ENCODE data around the gene TRIM2. TPM values are rescaled to one million over a fixed set of nuclear protein-coding genes. Genes with fewer than 3 reads are reported as not detected.
A peak's percentile ranks its signal among the peaks of the same experiment; 100 is the strongest.

Gene TRIM2
- total RNA-seq, 4 donors from 2014 or later: 71.8 to 124 (median 95.3) TPM

GRCh38 chr4:153207567-153207966 lies 3.3 kb downstream of the TRIM2 start:
- no peaks in the 10 kb centered on the region for H3K36me3 ChIP-seq
- no peaks in the 10 kb centered on the region for H3K27me3 ChIP-seq
- 27% methylated on average over 7 of the region's 7 CpGs; no CpG with 5 or more reads in 1 of the 2 donors for WGBS, 2 donors (ENCODE audit: low coverage in 1 of 2)
- in situ Hi-C loops (cut with MboI; ENCODE audit: low pct_ligation_motif_present in 1 of 4, low pct_unique_long_range_greater_than_20kb in 1 of 4, low sequenced_read_pairs in 3 of 4): no loop called here
- intact Hi-C loops (cut with DNase I; ENCODE audit: low total_unique reads): no loop called here
- peak overlapping the region; percentile 76 to 88 (median 84) for H3K27ac ChIP-seq
- peaks cover 0 to 36% (median 18%) of the 10 kb centered on the region in 4 donors for H3K4me1 ChIP-seq
- no peaks in the 10 kb centered on the region for H3K9me3 ChIP-seq
- H3K4me3 ChIP-seq: peak overlapping the region in 1 of 4 donors; percentile 49
- TF ChIP-seq POLR2A (IDR thresholded peaks at IDR 0.05) (no peak), CTCF (IDR thresholded peaks at IDR 0.05) (peak; percentile 55 to 74 (median 60))
- DNase-seq: peak; percentile 70

- Histone ChIP-seq H3K27ac (peak overlapping the region in 2 of 4 donors; percentile 14 to 51), H3K9me3 (no peaks in the 10 kb centered on the region), H3K4me3 (no peak overlapping the region), H3K27me3 (no peaks in the 10 kb centered on the region), H3K36me3 (no peaks in the 10 kb centered on the region), H3K4me1 (peaks cover 0 to 28% (median 14%) of the 10 kb centered on the region in 4 donors)
- DNase-seq: no peak
- TF ChIP-seq CTCF (IDR thresholded peaks at IDR 0.05) (no peak), POLR2AphosphoS5 (IDR thresholded peaks at IDR 0.05) (peak in 1 of 3 donors; percentile 9)
- in situ Hi-C loops (cut with MboI; ENCODE audit: low pct_ligation_motif_present in 1 of 4, low pct_unique_long_range_greater_than_20kb in 1 of 4, low sequenced_read_pairs in 3 of 4): no loop called here
- 30 to 40% methylated on average over 4 to 5 of the region's 5 CpGs for WGBS, 2 donors (ENCODE audit: low coverage in 1 of 2)
- intact Hi-C loops (cut with DNase I; ENCODE audit: low total_unique reads): no loop called here
These were observed 5.2 kb downstream of the TRIM2 start for GRCh38 chr4:153209410-153209809.

GRCh38 chr4:153210727-153211126 lies 6.5 kb downstream of the TRIM2 start:
- 50 to 78% methylated on average over 1 of the region's 1 CpG for WGBS, 2 donors (ENCODE audit: low coverage in 1 of 2)
- no peak overlapping the region for H3K27ac ChIP-seq
- intact Hi-C loops (cut with DNase I; ENCODE audit: low total_unique reads): no loop called here
- DNase-seq: no peak
- in situ Hi-C loops (cut with MboI; ENCODE audit: low pct_ligation_motif_present in 1 of 4, low pct_unique_long_range_greater_than_20kb in 1 of 4, low sequenced_read_pairs in 3 of 4): no loop called here
- peaks cover 0 to 25% (median 13%) of the 10 kb centered on the region in 4 donors for H3K4me1 ChIP-seq
- no peak overlapping the region for H3K4me3 ChIP-seq
- H3K27me3 ChIP-seq: no peaks in the 10 kb centered on the region
- H3K9me3 ChIP-seq: no peaks in the 10 kb centered on the region
- no peaks in the 10 kb centered on the region for H3K36me3 ChIP-seq
- TF ChIP-seq EP300 (IDR thresholded peaks at IDR 0.05; ENCODE audit: low read depth) (no peak), CTCF (IDR thresholded peaks at IDR 0.05) (no peak), POLR2A (IDR thresholded peaks at IDR 0.05) (no peak), POLR2AphosphoS5 (IDR thresholded peaks at IDR 0.05) (no peak)

- 49 to 64% methylated on average over 4 to 5 of the region's 5 CpGs for WGBS, 2 donors (ENCODE audit: low coverage in 1 of 2)
- in situ Hi-C loops (cut with MboI; ENCODE audit: low pct_ligation_motif_present in 1 of 4, low pct_unique_long_range_greater_than_20kb in 1 of 4, low sequenced_read_pairs in 3 of 4): no loop called here
- Histone ChIP-seq H3K36me3 (no peaks in the 10 kb centered on the region), H3K27me3 (no peaks in the 10 kb centered on the region), H3K9me3 (no peaks in the 10 kb centered on the region), H3K27ac (peak overlapping the region in 2 of 4 donors; percentile 3 to 10), H3K4me3 (no peak overlapping the region), H3K4me1 (peaks cover 0 to 25% (median 8%) of the 10 kb centered on the region in 4 donors)
- no peak for TF ChIP-seq POLR2AphosphoS5 (IDR thresholded peaks at IDR 0.05)
- no peak for TF ChIP-seq EP300 (IDR thresholded peaks at IDR 0.05; ENCODE audit: low read depth)
- TF ChIP-seq POLR2A (IDR thresholded peaks at IDR 0.05): no peak
- TF ChIP-seq CTCF (IDR thresholded peaks at IDR 0.05): no peak
- DNase-seq: no peak
- intact Hi-C loops (cut with DNase I; ENCODE audit: low total_unique reads): no loop called here
These were observed 7.9 kb downstream of the TRIM2 start for GRCh38 chr4:153211986-153212728.

Data from transverse colon (tissue), 4 donors.